Measurements from ENCODE around the gene AFF1. TPM values are rescaled to one million over a fixed set of nuclear protein-coding genes. Genes with fewer than 3 reads are reported as not detected.

Gene AFF1
- total RNA-seq, 1 donor from 2014 or later, result 58.2 TPM

DNA sequence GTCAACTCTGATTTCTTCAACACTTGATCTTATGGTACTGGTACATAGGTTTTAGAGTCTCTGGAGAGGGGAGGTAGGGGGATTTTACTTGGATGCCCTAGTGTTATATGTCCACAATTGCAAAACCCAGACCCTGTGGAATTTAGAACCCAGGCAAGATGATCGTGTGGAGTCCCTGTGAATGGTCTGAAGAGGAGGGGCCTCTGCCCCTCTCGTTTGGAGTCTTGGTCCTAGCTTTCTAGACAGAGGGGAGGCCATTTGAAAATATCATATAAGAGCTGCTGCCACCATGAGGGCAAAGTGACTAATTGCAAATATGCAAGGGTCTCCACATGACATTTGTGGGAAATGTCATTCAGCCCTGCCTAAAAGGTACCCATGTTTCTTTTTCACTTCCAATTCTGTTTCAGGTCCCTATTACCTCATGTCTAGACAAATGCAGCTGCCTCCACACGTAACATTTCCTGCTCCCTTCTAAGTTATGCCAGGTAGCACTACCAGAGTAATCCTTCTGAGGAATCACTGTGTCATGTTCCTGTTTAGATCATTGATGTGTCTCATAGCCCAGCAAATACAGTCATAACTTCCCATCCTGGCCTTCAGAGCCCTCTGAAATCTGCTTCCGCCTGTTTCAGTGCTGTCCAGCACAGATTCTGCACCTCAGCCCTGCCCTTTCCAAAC is 158.8 kb downstream of the AFF1 start:
- no peak overlapping the region for H3K4me3 Mint-ChIP-seq (ENCODE audit: unreplicated experiment)
- TF ChIP-seq EZH2 (IDR thresholded peaks at IDR 0.05; ENCODE audit: insufficient read depth, low read length), result no peak
- TF ChIP-seq, protein P1, sequence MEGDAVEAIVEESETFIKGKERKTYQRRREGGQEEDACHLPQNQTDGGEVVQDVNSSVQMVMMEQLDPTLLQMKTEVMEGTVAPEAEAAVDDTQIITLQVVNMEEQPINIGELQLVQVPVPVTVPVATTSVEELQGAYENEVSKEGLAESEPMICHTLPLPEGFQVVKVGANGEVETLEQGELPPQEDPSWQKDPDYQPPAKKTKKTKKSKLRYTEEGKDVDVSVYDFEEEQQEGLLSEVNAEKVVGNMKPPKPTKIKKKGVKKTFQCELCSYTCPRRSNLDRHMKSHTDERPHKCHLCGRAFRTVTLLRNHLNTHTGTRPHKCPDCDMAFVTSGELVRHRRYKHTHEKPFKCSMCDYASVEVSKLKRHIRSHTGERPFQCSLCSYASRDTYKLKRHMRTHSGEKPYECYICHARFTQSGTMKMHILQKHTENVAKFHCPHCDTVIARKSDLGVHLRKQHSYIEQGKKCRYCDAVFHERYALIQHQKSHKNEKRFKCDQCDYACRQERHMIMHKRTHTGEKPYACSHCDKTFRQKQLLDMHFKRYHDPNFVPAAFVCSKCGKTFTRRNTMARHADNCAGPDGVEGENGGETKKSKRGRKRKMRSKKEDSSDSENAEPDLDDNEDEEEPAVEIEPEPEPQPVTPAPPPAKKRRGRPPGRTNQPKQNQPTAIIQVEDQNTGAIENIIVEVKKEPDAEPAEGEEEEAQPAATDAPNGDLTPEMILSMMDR (IDR thresholded peaks at IDR 0.05; ENCODE audit: insufficient read depth, low read depth, low read length), result peak; percentile 50
- H3K27me3 ChIP-seq (ENCODE audit: insufficient read depth, low read length), result peaks cover 8% of the 10 kb centered on the region
- no peak for FAIRE-seq
- H3K9me3 ChIP-seq (ENCODE audit: insufficient read depth, low read depth, low read length), result no peaks in the 10 kb centered on the region
- H3K36me3 Mint-ChIP-seq (ENCODE audit: low read depth, unreplicated experiment), result peaks cover 5% of the 10 kb centered on the region
- H3K9me3 Mint-ChIP-seq (ENCODE audit: unreplicated experiment), result no peaks in the 10 kb centered on the region
- peak overlapping the region; percentile 47 for H3K27ac ChIP-seq (ENCODE audit: low read depth, low read length)
- H3K27me3 Mint-ChIP-seq (ENCODE audit: low read depth, unreplicated experiment), result no peaks in the 10 kb centered on the region
- H3K9ac ChIP-seq (ENCODE audit: low read length), result peak overlapping the region; percentile 15
- H3K36me3 ChIP-seq (ENCODE audit: insufficient read depth, low read length), result no peaks in the 10 kb centered on the region
- H3K4me1 ChIP-seq (ENCODE audit: insufficient read depth, low read length), result peaks cover 18% of the 10 kb centered on the region
- peak; percentile 39 for DNase-seq (ENCODE audit: low read depth)
- no peak overlapping the region for H2AFZ ChIP-seq (ENCODE audit: low read depth, low read length)
- peak overlapping the region; percentile 58 for H3K4me2 ChIP-seq (ENCODE audit: low read length)
- H3K4me1 Mint-ChIP-seq (ENCODE audit: low read depth, unreplicated experiment), result peaks cover 32% of the 10 kb centered on the region
- no peaks in the 10 kb centered on the region for H3K79me2 ChIP-seq (ENCODE audit: insufficient read depth, low read length)
- H4K20me1 ChIP-seq (ENCODE audit: insufficient read depth, low read length), result peaks cover 15% of the 10 kb centered on the region
- peak overlapping the region; percentile 85 for H3K27ac Mint-ChIP-seq (ENCODE audit: unreplicated experiment)
- no peak overlapping the region for H3K4me3 ChIP-seq (ENCODE audit: insufficient read depth, low read depth, low read length)

DNA sequence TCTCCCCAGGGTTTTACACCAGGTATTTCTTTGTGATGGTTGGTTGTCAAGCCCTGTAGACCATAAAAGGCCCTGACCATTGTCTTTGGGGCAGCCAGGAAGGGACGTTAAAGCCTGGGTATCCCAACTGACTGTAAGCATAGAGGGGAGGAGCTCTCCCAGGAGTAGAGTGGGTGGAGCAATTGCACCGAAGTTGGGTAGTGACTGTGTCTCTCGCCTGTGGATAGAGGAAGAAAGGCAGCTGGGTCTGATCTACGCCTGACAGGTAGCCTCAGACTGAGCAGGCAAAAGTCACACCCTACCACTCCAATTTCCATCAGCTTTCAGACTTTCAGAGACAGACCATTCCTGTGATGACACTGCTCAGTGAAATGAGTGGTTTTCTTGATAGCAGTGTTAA is 162.3 kb downstream of the AFF1 start:
- H3K9me3 Mint-ChIP-seq (ENCODE audit: unreplicated experiment), result no peaks in the 10 kb centered on the region
- no peaks in the 10 kb centered on the region for H3K36me3 ChIP-seq (ENCODE audit: insufficient read depth, low read length)
- no peak overlapping the region for H3K4me3 ChIP-seq (ENCODE audit: insufficient read depth, low read depth, low read length)
- H3K27me3 ChIP-seq (ENCODE audit: insufficient read depth, low read length), result peaks cover 17% of the 10 kb centered on the region
- peaks cover 8% of the 10 kb centered on the region for H3K36me3 Mint-ChIP-seq (ENCODE audit: low read depth, unreplicated experiment)
- H3K4me3 Mint-ChIP-seq (ENCODE audit: unreplicated experiment), result no peak overlapping the region
- peaks cover 32% of the 10 kb centered on the region for H3K4me1 Mint-ChIP-seq (ENCODE audit: low read depth, unreplicated experiment)
- H3K4me2 ChIP-seq (ENCODE audit: low read length), result no peak overlapping the region
- no peak overlapping the region for H3K9ac ChIP-seq (ENCODE audit: low read length)
- TF ChIP-seq, protein P1 (IDR thresholded peaks at IDR 0.05; ENCODE audit: insufficient read depth, low read depth, low read length), result no peak
- TF ChIP-seq EZH2 (IDR thresholded peaks at IDR 0.05; ENCODE audit: insufficient read depth, low read length), result no peak
- no peaks in the 10 kb centered on the region for H3K9me3 ChIP-seq (ENCODE audit: insufficient read depth, low read depth, low read length)
- H3K27ac ChIP-seq (ENCODE audit: low read depth, low read length), result no peak overlapping the region
- H3K27ac Mint-ChIP-seq (ENCODE audit: unreplicated experiment), result no peak overlapping the region
- H3K27me3 Mint-ChIP-seq (ENCODE audit: low read depth, unreplicated experiment), result no peaks in the 10 kb centered on the region
- DNase-seq (ENCODE audit: low read depth) (no peak), FAIRE-seq (no peak)
- H2AFZ ChIP-seq (ENCODE audit: low read depth, low read length), result no peak overlapping the region
- peaks cover 18% of the 10 kb centered on the region for H3K4me1 ChIP-seq (ENCODE audit: insufficient read depth, low read length)
- H4K20me1 ChIP-seq (ENCODE audit: insufficient read depth, low read length), result peaks cover 19% of the 10 kb centered on the region
- no peaks in the 10 kb centered on the region for H3K79me2 ChIP-seq (ENCODE audit: insufficient read depth, low read length)

DNA sequence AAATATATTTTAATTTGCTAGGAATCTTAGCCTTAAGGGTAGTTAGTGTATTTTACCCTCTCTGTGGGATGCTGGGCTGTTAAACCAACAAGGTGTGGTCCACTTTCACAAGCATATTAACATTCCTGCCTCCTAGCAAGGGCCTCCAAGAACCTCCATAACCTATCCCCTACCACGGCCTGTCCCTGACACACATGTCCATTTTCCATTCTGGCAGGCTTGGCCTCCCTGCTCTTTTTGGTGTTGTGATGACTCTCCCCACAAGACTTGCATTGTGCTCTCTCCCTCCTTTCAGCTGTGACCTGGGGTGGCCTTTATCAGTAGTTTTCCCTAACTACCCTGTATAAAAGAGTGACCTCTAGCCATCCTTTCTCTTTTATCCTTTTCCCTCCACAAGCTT is 165.4 kb downstream of the AFF1 start:
- Mint-ChIP-seq H3K36me3 (ENCODE audit: low read depth, unreplicated experiment) (peaks cover 5% of the 10 kb centered on the region), H3K27ac (ENCODE audit: unreplicated experiment) (peak overlapping the region; percentile 5), H3K4me1 (ENCODE audit: low read depth, unreplicated experiment) (peaks cover 31% of the 10 kb centered on the region), H3K4me3 (ENCODE audit: unreplicated experiment) (no peak overlapping the region), H3K9me3 (ENCODE audit: unreplicated experiment) (no peaks in the 10 kb centered on the region), H3K27me3 (ENCODE audit: low read depth, unreplicated experiment) (no peaks in the 10 kb centered on the region)
- TF ChIP-seq EZH2 (IDR thresholded peaks at IDR 0.05; ENCODE audit: insufficient read depth, low read length), result no peak
- TF ChIP-seq, protein P1 (IDR thresholded peaks at IDR 0.05; ENCODE audit: insufficient read depth, low read depth, low read length), result no peak
- Histone ChIP-seq H3K27me3 (ENCODE audit: insufficient read depth, low read length) (peaks cover 21% of the 10 kb centered on the region), H3K9ac (ENCODE audit: low read length) (no peak overlapping the region), H2AFZ (ENCODE audit: low read depth, low read length) (no peak overlapping the region), H3K79me2 (ENCODE audit: insufficient read depth, low read length) (no peaks in the 10 kb centered on the region), H4K20me1 (ENCODE audit: insufficient read depth, low read length) (peaks cover 15% of the 10 kb centered on the region), H3K4me3 (ENCODE audit: insufficient read depth, low read depth, low read length) (no peak overlapping the region), H3K36me3 (ENCODE audit: insufficient read depth, low read length) (no peaks in the 10 kb centered on the region), H3K9me3 (ENCODE audit: insufficient read depth, low read depth, low read length) (no peaks in the 10 kb centered on the region), H3K4me2 (ENCODE audit: low read length) (no peak overlapping the region), H3K4me1 (ENCODE audit: insufficient read depth, low read length) (peaks cover 11% of the 10 kb centered on the region), H3K27ac (ENCODE audit: low read depth, low read length) (no peak overlapping the region)
- DNase-seq (ENCODE audit: low read depth) (no peak), FAIRE-seq (no peak)
